ENCODE measurements around the gene ACTL7A. TPM values are rescaled to one million over a fixed set of nuclear protein-coding genes. Genes with fewer than 3 reads are reported as not detected.

ACTL7A gene
- total RNA-seq, 4 donors from 2014 or later: not detected

DNA sequence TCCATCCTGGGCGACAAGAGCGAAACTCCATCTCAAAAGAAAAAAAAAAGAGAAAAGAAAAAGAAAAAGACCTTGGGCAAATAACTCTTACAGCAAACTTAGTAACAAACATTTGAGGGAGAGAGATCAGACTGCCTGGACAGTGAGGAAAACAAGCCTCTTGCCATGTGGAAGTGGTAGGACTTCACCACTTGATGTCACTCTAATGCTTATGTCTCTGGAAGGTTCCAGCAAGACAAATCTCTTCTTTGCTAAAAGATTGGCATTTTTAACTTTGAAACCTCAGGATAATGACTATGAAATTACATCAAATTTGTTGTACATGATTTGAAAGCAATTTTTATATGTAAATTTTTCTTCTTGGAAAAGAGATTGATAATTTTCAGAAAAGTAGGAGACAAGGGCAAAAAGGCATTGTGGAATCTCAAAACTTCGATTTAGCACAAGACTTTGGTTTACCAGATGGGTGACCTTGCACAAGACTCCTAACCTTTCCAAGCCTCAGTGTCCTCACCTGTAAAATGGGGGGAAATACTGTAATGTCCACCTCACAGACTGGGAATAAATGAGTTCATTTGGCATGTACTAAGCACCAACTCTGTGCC is 11.7 kb upstream of the ACTL7A start:
- H3K27me3 ChIP-seq: no peaks in the 10 kb centered on the region
- H3K9me3 ChIP-seq: no peaks in the 10 kb centered on the region
- 93 to 97% methylated on average over 3 of the region's 3 CpGs for WGBS, 2 donors
- no peak overlapping the region for H3K4me3 ChIP-seq
- DNase-seq (ENCODE audit: low spot score in 2 of 2): no peak
- TF ChIP-seq, protein P1, sequence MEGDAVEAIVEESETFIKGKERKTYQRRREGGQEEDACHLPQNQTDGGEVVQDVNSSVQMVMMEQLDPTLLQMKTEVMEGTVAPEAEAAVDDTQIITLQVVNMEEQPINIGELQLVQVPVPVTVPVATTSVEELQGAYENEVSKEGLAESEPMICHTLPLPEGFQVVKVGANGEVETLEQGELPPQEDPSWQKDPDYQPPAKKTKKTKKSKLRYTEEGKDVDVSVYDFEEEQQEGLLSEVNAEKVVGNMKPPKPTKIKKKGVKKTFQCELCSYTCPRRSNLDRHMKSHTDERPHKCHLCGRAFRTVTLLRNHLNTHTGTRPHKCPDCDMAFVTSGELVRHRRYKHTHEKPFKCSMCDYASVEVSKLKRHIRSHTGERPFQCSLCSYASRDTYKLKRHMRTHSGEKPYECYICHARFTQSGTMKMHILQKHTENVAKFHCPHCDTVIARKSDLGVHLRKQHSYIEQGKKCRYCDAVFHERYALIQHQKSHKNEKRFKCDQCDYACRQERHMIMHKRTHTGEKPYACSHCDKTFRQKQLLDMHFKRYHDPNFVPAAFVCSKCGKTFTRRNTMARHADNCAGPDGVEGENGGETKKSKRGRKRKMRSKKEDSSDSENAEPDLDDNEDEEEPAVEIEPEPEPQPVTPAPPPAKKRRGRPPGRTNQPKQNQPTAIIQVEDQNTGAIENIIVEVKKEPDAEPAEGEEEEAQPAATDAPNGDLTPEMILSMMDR (IDR thresholded peaks at IDR 0.05): no peak
- TF ChIP-seq POLR2A (IDR thresholded peaks at IDR 0.05) (no peak), EP300 (IDR thresholded peaks at IDR 0.05) (no peak)
- H3K4me1 ChIP-seq: no peaks in the 10 kb centered on the region
- no peaks in the 10 kb centered on the region for H3K36me3 ChIP-seq
- H3K27ac ChIP-seq: no peak overlapping the region

DNA sequence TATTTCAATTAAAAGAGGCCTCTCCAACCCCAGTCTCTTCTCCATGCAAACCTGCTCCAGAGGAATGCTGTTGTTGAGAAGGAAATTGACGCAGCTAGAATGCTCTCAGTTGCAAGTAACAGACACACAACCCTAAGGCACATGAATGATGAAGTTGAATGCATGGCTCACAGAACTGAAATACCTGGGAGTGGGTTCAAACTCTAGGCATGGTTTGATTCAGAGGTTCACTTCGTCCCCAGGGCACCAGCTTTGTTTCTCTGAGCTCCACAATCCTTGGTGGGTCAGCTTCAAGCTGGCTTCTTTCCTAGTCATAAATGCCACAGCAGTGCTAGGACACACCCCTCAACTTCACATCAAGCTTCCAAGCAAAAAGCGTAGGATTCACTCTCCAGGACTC is 10.9 kb upstream of the ACTL7A start:
- H3K4me1 ChIP-seq: no peaks in the 10 kb centered on the region
- WGBS, 2 donors: 74 to 82% methylated on average over 3 of the region's 3 CpGs
- H3K9me3 ChIP-seq: no peaks in the 10 kb centered on the region
- H3K36me3 ChIP-seq: no peaks in the 10 kb centered on the region
- H3K27ac ChIP-seq: no peak overlapping the region
- DNase-seq (ENCODE audit: low spot score in 2 of 2): no peak
- no peaks in the 10 kb centered on the region for H3K27me3 ChIP-seq
- no peak overlapping the region for H3K4me3 ChIP-seq
- TF ChIP-seq EP300 (IDR thresholded peaks at IDR 0.05) (no peak), POLR2A (IDR thresholded peaks at IDR 0.05) (no peak)
- TF ChIP-seq, protein P1 (IDR thresholded peaks at IDR 0.05): no peak

DNA sequence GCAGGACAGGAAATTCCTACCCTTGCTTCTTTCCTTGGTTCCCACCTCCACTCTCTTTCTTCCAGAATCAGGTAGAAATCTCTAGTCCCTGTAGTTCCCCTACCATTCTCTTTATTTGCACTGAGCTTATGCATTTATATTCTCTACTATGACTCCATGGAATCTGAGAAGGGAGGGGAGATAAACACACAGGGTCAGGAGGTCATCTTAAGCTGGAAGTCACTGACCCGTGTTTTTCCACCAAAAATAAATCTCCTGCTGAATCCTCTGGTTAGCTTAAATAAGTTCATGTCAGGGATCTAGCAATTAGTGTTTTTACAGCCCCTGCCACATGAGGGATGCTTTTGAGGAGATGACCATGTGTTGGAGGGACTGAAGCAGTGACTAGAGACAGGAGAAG is 10.0 kb upstream of the ACTL7A start:
- Histone ChIP-seq H3K4me1 (no peaks in the 10 kb centered on the region), H3K27me3 (no peaks in the 10 kb centered on the region), H3K36me3 (no peaks in the 10 kb centered on the region), H3K9me3 (no peaks in the 10 kb centered on the region), H3K27ac (no peak overlapping the region), H3K4me3 (no peak overlapping the region)
- 12 to 17% methylated on average over 1 of the region's 1 CpG for WGBS, 2 donors
- no peak for DNase-seq (ENCODE audit: low spot score in 2 of 2)
- TF ChIP-seq POLR2A (IDR thresholded peaks at IDR 0.05) (no peak), EP300 (IDR thresholded peaks at IDR 0.05) (no peak)
- TF ChIP-seq, protein P1 (IDR thresholded peaks at IDR 0.05): no peak

DNA sequence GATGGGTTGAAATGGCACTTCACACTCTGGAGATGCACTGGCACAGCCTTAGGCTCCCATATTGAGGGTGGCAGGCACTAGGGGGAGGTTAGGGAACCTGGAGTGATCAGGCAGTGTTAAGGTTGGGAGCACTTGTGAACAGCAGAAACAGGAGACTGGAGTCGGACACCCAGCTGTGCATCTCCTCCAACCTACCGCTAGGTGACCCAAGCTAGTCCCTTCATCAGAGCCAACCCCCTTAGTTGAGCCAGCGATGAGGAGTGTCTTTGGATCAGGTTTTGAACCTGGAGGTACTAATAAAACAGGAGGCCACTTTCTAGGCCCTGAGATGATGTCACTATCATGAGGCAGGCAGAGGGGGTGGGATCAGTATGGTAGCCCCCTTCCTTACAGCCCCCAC is 8.0 kb upstream of the ACTL7A start:
- WGBS, 2 donors: 80 to 82% methylated on average over 3 of the region's 3 CpGs
- Histone ChIP-seq H3K27ac (no peak overlapping the region), H3K9me3 (no peaks in the 10 kb centered on the region), H3K27me3 (no peaks in the 10 kb centered on the region), H3K4me1 (no peaks in the 10 kb centered on the region), H3K36me3 (no peaks in the 10 kb centered on the region), H3K4me3 (no peak overlapping the region)
- no peak for TF ChIP-seq EP300 (IDR thresholded peaks at IDR 0.05)
- TF ChIP-seq, protein P1 (IDR thresholded peaks at IDR 0.05): no peak
- TF ChIP-seq POLR2A (IDR thresholded peaks at IDR 0.05): no peak
- no peak for DNase-seq (ENCODE audit: low spot score in 2 of 2)

DNA sequence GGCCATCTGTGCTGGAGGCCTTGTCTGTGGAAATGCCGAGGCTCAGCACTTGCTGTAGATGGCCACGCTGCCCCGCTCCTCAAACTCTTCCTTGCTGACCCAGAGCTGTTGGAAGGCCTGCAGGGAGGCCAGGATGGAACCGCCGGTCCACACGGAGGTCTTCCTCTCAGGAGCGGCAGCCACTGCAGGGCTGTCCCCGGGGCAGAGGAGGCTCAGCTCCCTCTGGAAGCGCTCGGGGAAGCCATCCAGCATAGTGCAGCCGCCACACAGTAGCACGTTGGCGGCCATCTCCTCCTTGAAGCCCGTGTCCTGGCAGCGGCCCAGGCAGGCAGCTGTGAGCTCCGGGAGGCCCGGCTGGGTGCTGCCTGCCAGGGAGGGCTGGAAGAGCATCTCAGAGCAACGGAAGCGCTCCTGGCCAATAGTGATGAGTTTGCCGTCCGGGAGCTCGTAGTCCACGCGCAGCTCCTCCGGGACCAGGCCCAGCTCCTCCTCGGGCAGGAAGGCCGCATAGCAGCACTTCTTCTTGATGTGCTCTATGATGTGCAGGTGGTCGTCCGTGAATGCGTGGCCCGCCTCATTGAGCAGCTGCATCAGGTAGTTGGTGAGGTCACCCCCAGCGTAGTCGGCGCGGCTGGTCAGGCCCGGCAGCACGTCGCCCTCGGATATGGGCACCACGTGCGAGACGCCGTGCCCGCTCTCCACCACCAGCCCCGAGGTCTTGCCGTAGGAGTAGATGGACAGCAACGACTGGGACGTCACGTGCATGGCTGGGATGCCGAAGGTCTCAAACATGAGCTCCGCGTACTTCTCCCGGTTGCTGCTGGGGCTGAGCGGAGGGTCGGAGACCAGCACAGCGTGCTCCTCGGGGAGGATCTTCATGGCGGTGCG is 7.2 kb upstream of the ACTL7A start:
- Histone ChIP-seq H3K36me3 (no peaks in the 10 kb centered on the region), H3K27ac (no peak overlapping the region), H3K9me3 (no peaks in the 10 kb centered on the region), H3K4me1 (no peaks in the 10 kb centered on the region), H3K27me3 (no peaks in the 10 kb centered on the region), H3K4me3 (no peak overlapping the region)
- no peak for TF ChIP-seq POLR2A (IDR thresholded peaks at IDR 0.05)
- TF ChIP-seq, protein P1 (IDR thresholded peaks at IDR 0.05): no peak
- no peak for TF ChIP-seq EP300 (IDR thresholded peaks at IDR 0.05)
- DNase-seq (ENCODE audit: low spot score in 2 of 2): no peak
- WGBS, 2 donors: 90 to 92% methylated on average over 45 to 56 of the region's 59 CpGs

Data from tibial nerve (tissue), 4 donors.